Right kidney (tissue), 1 donor: ENCODE results near the gene PDILT.

Experiments used
- DNase-seq: peaks from one replicate; pipeline ENCODE4 v3.0.0-alpha.2; 2016

Gene PDILT

DNA sequence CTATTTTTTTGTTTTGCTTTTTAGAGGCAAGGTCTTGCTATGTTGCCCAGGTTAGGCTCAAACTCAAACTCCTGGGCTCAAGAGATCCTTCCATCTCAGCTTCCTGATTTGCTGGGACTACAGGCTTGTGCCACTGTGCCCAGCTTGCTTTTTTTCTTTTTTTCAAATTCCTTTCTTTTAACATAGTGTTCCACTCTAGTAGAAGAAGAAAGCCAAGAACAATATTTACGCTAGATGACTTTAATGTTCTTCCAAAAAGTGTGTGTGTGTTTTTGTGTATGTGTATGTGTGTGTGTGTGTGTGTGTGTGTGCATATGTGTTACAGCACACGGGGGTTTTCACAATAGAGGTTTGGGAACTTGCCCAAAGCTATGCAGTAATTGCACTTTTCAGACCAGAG, 41.3 kb downstream of the PDILT start:
- no peak for DNase-seq

DNA sequence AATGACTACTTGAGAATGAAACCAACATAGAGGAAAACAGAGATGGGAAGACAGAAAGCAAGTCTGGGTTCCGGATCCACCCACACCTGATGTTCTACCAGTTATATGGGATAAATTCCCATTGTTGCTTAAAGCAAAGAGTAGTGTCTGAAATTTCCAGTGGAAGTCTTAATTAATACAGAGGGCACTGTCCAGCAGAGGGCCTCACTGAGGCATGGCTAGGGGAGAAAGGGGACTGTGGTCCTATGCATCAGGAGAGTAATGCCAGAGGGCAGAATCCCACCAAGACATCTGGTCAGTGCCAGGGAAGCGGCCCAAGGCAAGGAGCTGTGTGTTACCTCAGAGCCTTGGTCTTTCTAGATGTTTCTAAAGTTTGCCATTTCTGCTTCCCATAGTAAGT, 44.5 kb downstream of the PDILT start:
- no peak for DNase-seq

DNA sequence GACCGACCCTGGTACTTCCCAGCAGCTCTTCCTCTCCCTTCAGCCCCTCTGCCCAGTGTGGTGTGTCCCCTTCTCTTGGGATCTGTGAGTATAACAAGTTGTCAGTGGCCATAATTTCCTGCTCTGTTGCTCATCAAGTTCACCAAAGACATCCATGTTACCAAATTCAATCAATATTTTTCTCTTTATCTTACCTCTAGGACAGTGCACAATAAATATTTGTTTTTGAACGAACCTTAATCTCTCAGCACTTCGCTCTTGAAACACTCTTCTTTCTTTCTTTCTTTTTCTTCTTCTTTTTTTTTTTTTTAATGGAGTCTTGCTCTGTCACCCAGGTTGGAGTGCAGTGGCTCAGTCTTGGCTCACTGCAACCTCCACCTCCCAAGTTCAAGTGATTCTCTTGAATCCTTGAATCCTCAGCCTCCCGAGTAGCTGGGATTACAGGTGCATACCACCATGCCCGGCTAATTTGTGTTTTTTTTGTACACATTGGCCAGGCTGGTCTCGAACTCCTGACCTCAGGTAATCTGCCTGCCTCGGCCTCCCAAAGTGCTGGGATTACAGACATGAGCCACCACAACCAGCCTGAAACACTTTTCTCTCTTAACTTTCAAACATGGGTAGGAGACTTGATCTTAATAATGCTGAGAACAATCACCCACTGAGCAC, 49.3 kb downstream of the PDILT start:
- no peak for DNase-seq

DNA sequence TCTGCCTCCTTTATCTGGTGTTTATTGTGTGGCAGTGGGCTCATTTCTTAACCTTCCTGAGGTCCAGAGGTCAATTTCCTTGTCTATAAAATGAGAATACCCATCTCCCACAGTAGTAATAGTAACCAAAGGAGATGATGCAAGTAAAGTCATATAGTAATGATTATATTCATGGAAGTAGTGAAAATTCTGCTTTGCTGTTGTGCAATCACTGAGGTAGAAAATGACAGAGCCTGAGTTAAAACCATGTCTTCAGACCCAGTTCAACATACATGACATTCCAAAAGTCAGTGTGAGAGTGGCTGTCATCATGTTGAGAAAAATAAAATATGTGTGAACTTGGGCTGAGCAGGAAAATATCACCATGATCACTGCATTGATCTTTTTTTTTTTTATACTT, 51.2 kb downstream of the PDILT start:
- DNase-seq: no peak

DNA sequence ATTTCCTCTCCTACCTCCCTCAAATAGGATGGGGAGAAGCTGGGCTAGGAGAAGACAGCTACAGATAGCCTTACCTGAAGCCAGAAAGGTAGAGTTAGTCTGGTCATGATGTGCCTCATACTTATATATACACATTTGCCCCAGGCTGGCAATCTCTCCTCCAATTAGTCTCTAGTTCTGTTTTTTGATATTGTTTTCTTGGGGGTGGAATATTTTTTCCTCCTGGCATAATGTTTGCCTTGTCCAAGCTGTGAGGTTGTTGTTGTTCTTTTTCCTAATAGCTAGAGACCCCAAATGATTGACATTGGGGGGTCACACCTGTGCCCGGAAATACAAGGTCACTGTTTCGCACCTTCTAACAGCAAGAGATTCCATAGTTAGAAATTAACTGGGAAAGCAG, 51.9 kb downstream of the PDILT start, which contains the start of gene UMOD:
Gene UMOD (minus strand): TSS at position 101 of the 400 bp plus-strand sequence. CDS start 1,978 bp downstream, outside the sequence.
- DNase-seq: no peak

DNA sequence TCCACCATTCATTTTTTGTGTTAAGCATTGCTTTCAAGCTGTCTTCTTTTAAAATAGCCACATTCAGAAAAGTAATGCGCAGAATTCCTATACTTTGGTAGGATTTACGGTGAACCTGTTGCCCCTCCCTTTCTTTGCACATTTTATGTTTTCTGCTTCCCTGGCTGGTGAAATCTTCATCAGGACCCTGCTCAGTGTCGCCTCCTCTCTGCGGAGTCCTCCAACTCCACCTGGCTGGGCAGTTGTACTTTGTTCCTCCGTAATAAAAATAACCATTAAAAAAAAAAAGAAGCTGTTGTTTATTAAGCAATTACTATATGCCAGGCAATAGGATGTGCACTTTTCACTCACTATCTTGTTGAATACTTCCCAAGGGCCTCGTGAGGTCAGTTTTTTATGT, 54.9 kb downstream of the PDILT start:
- DNase-seq: no peak

DNA sequence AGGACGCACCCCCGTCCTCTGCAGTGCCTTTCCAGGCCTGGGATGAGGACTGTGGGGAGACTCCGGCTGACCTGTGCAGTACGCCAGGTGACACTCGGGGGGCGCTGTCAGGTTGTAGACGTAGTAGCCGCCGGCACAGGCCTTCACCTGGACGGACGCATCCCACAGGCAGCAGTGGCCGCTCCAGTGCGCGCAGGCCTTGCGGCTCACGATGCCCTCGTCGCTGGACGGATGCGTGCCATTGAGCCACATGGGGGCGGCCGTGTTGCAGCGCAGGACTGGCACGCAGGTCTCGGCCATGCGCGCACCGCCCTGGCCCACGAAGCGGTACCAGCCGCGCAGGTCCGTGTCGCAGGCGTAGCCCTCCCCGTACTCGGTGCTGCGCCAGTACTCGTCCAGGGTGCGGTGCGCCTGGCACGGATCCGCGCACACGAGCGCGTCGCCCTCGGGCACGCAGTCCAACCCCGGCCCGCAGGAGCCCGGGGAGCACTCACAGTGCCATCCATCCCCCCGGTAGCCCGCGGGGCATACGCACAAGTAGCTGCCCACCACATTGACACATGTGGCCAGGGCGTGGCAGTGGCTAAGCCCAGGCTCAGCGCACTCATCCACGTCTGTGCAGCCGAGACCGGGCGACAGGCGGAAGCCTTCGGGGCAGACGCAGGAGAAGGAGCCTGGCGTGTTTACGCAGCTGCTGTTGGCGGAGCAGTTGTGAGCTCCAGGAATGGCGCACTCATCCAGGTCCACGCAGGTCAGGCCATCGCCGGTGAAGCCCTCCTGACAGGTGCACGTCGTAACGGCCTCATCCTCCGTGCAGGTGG, 56.0 kb downstream of the PDILT start:
- no peak for DNase-seq

DNA sequence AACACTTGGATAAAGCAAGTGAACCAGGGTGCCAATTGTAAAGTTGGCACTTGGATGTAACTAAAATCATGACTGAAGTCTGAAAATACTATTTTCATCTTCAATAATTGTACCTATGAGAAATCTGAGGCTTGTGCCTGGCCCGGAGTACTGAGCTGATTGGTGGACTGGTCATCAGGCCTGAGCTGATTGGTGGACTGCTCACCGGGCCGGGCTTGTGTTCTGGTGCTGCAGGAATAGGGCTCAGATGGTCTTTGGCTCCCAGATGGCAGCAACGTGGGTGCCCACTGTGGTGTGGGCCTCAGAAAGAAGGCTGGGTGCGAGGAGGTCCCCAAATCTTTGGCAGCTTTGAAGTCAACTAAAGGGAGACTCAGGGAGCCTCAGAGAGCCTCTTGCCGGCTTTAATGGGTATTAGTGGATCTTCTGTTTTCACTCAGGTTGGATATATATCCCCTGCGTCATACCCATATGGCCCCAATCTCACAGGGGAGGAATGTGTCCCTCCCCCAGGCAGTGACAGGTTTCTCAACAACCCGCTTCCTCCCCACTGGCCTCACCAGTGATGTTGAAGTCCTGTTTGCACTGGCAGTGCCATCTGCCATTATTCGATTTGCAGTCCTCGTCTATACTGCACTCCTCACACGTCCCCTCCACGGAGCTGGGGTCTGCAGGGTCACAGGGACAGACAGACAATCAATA, 56.7 kb downstream of the PDILT start:
- DNase-seq: no peak

DNA sequence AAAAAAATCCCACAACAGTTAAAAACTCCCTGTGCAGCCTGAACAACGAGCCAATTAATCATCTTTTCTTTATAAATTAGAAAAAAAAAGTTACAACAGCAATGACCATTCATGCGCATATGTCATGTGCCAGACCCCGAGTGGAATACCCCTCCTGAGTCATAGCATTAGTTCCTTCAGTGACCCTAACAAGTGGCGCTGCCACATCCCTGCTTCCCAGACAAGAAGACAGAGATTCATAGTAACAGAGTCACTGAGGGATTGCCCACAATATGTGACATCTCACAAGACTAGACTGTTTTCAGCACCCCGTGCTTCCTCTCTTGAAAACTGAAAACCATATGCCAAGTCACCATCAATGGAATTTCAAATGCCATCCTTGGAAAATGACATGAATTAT, 59.9 kb downstream of the PDILT start:
- no peak for DNase-seq

DNA sequence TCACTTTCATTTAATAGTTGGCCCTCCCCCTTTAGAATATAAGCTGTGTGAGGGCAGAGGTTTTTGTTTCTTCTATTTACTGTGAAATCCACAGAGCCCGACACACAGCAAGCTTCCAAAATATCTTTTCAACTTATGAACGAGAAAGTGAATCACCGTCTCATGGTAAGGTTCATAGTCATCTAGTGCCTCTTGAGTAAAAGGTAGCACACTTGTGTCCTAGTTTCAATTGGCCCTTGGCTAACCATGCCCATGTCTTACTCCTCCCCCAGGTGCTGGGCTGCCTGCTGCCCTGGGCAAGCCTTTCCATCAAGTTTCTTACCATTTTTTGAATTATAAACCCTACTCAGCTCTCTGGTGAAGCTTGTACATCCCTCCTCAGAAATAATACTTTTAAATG, 64.8 kb downstream of the PDILT start:
- no peak for DNase-seq

DNA sequence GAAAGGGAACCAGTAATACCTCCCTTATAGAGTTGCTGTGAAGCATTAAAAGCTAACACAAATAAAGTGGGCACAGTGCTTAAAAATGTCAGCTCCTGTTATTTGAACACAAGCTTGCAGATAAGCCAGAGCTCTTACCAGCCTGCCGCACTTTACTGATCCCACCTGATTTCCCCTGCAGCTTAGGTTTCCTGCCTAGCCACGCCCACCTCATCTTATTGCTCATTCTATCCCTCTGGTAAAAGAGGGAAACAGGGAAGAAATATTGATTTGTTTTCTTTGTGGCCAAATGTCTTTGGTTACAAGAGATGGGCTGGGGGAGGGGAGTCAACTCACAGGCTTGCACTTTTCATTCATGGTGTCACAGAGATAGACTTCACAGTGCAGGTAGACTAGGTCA, 67.6 kb downstream of the PDILT start:
- DNase-seq: no peak

DNA sequence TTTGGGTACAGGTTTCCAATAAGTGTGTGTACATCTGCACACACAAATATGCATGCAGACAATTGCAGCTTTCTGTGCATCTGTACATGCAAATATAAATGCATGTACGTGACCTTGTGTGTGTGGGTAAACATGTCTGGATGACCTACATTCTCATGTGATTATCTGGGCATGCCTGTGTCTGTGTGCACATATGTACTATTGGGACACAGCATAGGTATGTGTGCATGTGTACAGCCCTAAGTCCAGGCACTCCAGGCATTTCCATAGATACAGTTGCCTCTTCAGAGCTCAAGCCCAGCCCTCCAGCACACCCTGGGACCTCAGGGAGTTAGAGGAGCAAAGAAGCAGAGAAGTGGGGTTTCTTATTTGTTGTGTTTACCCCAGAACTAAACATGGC, 70.1 kb downstream of the PDILT start:
- DNase-seq: no peak

DNA sequence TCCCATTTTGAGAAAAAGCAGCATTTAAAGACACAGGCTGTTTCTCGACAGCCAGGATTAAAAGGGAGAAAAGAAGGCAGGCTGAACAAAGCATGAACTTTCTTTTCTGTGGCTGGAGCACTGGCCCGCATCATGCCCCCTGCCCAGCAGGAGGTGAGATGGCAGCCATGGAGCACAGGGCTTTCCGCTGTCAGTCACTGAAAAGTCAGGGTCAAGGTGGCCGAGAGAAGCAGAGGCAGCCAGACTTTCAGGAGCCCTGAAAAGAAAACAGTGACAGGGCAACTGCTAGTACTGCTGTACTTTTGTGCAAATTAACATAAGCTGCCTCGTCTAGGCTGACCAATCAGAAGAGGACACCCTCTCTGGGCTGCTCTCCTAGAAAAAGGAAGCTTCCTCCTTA, 71.4 kb downstream of the PDILT start:
- no peak for DNase-seq

DNA sequence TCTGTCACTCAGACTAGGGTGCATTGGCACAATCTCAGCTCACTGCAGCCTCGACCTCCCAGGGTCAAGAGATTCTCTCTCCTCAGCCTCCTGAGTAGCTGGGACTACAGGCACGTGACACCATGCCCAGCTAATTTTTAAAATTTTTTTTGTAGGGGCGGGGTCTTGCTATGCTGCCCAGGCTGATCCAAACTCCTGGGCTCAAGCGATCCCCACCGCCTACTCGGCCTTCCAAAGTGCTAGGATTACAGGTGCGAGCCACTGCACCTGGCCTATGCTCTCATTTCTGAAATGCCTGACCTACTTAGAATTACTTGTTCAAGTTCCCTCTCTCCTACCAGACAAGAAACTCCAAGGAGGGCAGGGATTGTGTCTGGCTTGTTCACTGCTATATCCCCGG, 72.1 kb downstream of the PDILT start:
- DNase-seq: no peak

DNA sequence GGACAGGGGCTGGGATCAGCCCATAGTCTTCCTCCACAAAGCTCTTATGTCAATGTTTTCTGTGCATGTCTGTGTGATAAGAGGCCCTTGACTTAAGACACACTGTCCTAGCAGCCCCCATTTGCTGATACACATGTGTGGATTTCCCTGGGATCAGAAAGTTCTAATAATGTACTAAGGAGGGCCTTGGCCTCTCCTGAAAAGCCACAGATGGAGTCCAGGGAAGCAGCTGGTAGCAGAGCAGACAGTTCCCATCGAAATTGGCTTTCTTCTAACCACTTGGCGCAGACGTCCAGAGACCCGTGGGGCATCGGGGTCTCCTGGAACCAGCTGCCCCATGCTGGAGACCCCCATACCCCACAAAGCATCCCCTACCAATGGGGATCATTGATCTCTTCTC, 72.9 kb downstream of the PDILT start:
- DNase-seq: no peak

DNA sequence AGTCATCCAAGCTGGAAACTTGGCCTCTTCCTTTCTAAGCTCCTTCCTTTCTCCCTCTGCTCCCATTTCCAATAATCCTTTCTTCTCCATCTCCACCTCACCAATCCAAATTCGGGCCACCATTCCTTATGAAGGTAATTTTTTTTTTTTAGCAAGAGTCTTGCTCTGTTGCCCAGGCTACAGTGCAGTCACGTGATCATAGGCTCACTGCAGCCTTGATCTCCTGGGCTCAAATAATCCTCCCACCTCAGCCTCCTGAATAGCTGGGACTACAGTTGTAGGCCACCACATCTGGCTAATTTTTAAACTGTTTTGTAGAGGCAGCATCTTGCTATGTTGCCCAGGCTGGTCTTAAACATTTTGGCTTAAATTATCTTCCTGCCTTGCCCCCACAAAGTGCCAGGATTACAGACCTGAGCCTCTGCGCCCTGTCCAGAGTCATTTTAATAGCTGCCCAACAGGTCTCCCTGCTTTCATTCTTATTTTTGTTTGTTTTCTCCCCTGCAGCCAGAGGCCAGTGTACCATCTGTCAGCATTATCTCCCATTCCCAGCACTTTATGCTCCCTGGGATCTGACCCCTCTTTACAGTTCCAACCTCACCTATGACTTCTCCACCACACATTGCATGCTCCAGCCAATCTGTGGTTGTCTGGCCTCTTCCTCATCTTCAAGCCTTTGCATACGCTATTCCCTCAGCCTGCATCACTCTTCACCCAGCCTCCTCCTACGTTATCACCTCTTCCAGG, 75.0 kb downstream of the PDILT start:
- no peak for DNase-seq

DNA sequence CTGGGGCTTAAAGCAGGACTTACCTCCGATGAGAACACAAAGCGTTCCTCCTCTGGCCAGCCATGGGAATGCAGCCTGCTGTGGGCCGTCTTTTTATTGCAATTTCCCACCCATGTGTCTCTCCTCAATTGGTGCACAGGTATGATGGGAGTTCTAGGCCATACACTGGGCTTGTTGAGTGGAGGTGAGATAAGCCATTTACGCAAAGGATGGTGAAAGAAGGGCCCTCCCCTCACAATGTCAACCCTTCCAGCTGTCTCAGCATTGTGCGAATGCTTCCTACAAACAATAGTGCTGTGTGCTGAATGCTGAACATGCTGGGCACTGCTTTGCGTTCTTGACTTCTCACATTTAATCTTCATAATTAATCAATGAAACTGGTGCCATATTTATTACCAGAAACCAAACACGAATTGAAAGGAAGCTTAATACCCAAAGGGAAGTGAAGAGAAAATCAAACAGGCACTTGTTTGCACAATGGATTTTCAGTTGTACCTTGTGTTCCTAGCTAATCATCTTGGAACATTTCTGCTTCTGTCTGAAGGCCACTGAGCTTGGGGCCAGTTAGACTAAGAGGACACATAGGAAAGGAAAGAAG, 77.0 kb downstream of the PDILT start, which contains the start of gene GP2:
Gene GP2 (minus strand): TSS at position 70 of the 598 bp plus-strand sequence. CDS start 1,082 bp downstream, outside the sequence.
- no peak for DNase-seq

DNA sequence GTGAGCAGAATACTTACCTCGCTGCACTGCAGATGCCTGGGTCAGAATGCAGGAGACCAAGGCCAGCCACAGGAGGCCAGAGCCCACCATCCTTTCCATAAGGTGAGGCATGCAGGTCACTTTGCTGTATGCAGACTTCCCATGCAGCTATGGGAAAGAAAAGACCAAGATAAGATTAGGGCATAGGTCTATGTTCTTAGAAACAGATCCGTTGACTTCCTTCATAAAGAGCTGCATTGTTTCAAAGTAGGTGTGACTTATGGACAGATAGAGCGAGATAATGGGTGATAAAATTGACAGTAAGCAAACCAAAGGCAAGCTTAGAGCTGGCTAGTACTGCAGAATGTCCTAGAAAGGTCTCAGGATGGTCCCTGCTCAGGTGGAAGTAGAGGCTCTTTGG, 78.2 kb downstream of the PDILT start:
- no peak for DNase-seq

DNA sequence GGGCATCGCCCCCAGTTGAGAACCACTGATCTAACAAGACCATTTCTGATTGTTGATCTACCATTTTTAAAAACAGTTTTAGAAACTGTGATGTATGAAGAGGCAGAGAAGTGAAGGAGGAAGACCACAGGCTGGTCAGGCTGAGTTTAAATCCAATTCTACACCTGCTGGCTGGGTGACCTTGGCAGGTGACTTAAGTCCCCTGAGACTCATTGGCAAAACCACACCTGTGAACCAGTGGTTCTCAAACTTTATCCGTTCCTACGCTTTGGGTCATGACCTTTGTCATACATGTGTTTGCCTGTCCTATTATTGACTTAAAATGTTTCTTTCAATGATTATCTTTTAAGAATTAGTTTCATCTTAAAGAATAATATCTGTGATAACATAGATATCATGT, 79.5 kb downstream of the PDILT start:
- DNase-seq: no peak

DNA sequence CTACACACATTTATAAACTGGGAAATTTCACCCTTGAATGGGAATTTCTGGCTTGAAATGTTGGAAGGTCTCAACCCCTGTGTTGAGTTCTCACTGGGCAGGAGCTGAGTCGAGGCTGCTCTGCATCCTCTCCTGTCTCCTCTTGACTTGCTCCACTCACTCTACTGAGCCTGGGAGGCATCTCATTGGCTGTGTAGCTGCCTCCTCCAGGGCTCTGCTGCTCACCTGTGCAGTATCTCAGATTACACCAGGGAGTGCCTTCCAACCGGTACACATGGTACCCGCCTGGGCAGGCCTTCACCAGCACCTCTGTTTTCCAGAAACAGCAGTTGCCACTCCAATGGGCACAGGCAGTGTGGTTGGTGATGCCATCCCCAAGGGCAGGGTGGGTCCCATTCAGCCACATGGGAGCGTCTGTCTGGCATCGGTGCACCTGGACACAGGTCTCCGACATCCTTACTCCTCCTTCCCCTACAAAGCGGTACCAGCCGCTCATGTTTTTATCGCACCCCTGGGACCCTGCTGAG, 80.9 kb downstream of the PDILT start:
- no peak for DNase-seq

DNA sequence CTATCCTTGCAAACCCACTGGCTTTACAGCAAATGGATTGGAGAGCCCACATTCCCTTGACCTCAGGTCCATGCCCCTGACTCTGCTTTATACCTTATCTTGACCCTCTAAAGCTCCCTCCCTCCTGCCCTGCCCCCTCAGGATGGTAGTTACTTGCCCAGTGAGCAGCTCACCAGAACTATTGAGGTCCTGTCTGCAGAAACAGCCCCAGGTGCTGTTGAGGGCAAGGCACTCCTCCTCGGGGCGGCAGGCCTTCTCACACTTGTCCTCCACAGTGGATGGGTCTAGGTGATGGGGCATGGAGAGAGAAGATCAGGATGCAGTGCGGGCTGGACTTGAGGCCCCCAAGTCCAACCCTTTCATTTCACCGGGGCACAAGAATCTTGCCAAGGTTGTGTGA, 81.8 kb downstream of the PDILT start:
- DNase-seq: no peak

DNA sequence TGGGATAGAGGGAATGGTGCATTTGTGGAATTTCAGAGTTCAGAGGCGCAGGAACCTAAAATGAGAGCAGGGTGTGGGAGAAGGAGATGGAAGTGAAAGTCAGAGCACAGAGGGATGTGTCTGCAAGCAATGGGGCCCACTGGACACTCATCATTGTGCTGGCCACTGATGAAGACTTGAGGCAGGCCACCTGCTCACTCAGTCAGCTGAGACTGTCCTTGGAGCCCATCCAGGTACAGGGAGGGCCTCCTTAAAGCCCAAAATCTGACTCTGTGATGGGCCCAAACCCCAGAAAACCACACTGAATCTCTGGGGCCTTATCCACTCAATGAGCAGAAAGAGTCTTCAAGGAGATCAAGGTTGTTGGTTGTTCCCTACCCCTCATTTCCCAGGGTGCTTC, 82.9 kb downstream of the PDILT start:
- no peak for DNase-seq
